ENCODE results near the gene DGKI.

Gene DGKI

GRCh38 chr7:137539111-137539715, 307.6 kb downstream of the DGKI start:
- Histone ChIP-seq H3K14ac (ENCODE audit: low read length) (no peak overlapping the region), H3K79me2 (ENCODE audit: control insufficient read depth, insufficient read depth, low read length, poor library complexity) (no peaks in the 10 kb centered on the region), H2AFZ (ENCODE audit: insufficient read depth, low read length, poor library complexity) (no peak overlapping the region), H3K4ac (ENCODE audit: low read depth, low read length) (no peak overlapping the region), H3K4me1 (ENCODE audit: control insufficient read depth in 1 of 2, insufficient read depth in 2 of 2, low read length in 2 of 2) (no peaks in the 10 kb centered on the region), H3K4me2 (ENCODE audit: low read length) (no peak overlapping the region), H4K12ac (ENCODE audit: low read depth, low read length) (no peak overlapping the region), H2BK5ac (ENCODE audit: low read depth, low read length, poor library complexity) (no peak overlapping the region), H3K4me3 (ENCODE audit: low read depth, low read length) (no peak overlapping the region), H3K23ac (ENCODE audit: low read length) (no peak overlapping the region), H3K9me3 (ENCODE audit: insufficient read depth, low read depth, low read length) (no peaks in the 10 kb centered on the region), H3K18ac (ENCODE audit: low read length) (no peak overlapping the region), H2BK12ac (ENCODE audit: low read length) (no peak overlapping the region), H4K8ac (ENCODE audit: low read depth, low read length) (no peak overlapping the region), H4K91ac (ENCODE audit: low read depth, low read length) (no peak overlapping the region), H3K27ac (ENCODE audit: low read depth, low read length) (no peak overlapping the region), H2BK120ac (ENCODE audit: insufficient read depth, low read length, poor library complexity) (no peak overlapping the region), H3K27me3 (ENCODE audit: insufficient read depth, low read length) (no peaks in the 10 kb centered on the region), H3K36me3 (ENCODE audit: control insufficient read depth in 1 of 2, insufficient read depth in 2 of 2, low read length in 2 of 2) (no peaks in the 10 kb centered on the region), H3K79me1 (ENCODE audit: low read length) (no peaks in the 10 kb centered on the region), H3K9ac (ENCODE audit: low read length) (no peak overlapping the region), H2AK5ac (ENCODE audit: low read length) (no peak overlapping the region)
- no CpG with 5 or more reads among the region's 3 CpGs for WGBS (ENCODE audit: extremely low coverage, insufficient coverage, insufficient read length)
- no peak for DNase-seq

GRCh38 chr7:137538361-137538762, 308.4 kb downstream of the DGKI start:
- no peaks in the 10 kb centered on the region for H3K9me3 ChIP-seq (ENCODE audit: insufficient read depth, low read depth, low read length)
- H2AK5ac ChIP-seq (ENCODE audit: low read length), result no peak overlapping the region
- no peak overlapping the region for H4K12ac ChIP-seq (ENCODE audit: low read depth, low read length)
- no peak overlapping the region for H3K27ac ChIP-seq (ENCODE audit: low read depth, low read length)
- DNase-seq, result no peak
- H4K91ac ChIP-seq (ENCODE audit: low read depth, low read length), result no peak overlapping the region
- H3K23ac ChIP-seq (ENCODE audit: low read length), result no peak overlapping the region
- no peaks in the 10 kb centered on the region for H3K79me2 ChIP-seq (ENCODE audit: control insufficient read depth, insufficient read depth, low read length, poor library complexity)
- H2AFZ ChIP-seq (ENCODE audit: insufficient read depth, low read length, poor library complexity), result no peak overlapping the region
- no peak overlapping the region for H3K9ac ChIP-seq (ENCODE audit: low read length)
- H3K79me1 ChIP-seq (ENCODE audit: low read length), result no peaks in the 10 kb centered on the region
- no peaks in the 10 kb centered on the region for H3K36me3 ChIP-seq (ENCODE audit: control insufficient read depth in 1 of 2, insufficient read depth in 2 of 2, low read length in 2 of 2)
- no peak overlapping the region for H2BK5ac ChIP-seq (ENCODE audit: low read depth, low read length, poor library complexity)
- no peak overlapping the region for H3K18ac ChIP-seq (ENCODE audit: low read length)
- H3K4me2 ChIP-seq (ENCODE audit: low read length), result no peak overlapping the region
- H3K4ac ChIP-seq (ENCODE audit: low read depth, low read length), result no peak overlapping the region
- H2BK12ac ChIP-seq (ENCODE audit: low read length), result no peak overlapping the region
- H2BK120ac ChIP-seq (ENCODE audit: insufficient read depth, low read length, poor library complexity), result no peak overlapping the region
- no peaks in the 10 kb centered on the region for H3K4me1 ChIP-seq (ENCODE audit: control insufficient read depth in 1 of 2, insufficient read depth in 2 of 2, low read length in 2 of 2)
- no peak overlapping the region for H3K14ac ChIP-seq (ENCODE audit: low read length)
- H4K8ac ChIP-seq (ENCODE audit: low read depth, low read length), result no peak overlapping the region
- no CpG with 5 or more reads among the region's 4 CpGs for WGBS (ENCODE audit: extremely low coverage, insufficient coverage, insufficient read length)
- no peaks in the 10 kb centered on the region for H3K27me3 ChIP-seq (ENCODE audit: insufficient read depth, low read length)
- H3K4me3 ChIP-seq (ENCODE audit: low read depth, low read length), result no peak overlapping the region

- no peak overlapping the region for H3K23ac ChIP-seq (ENCODE audit: low read length)
- H2BK5ac ChIP-seq (ENCODE audit: low read depth, low read length, poor library complexity), result no peak overlapping the region
- no peak overlapping the region for H2AK5ac ChIP-seq (ENCODE audit: low read length)
- no peaks in the 10 kb centered on the region for H3K79me1 ChIP-seq (ENCODE audit: low read length)
- H3K14ac ChIP-seq (ENCODE audit: low read length), result no peak overlapping the region
- H3K36me3 ChIP-seq (ENCODE audit: control insufficient read depth in 1 of 2, insufficient read depth in 2 of 2, low read length in 2 of 2), result no peaks in the 10 kb centered on the region
- no peak overlapping the region for H3K9ac ChIP-seq (ENCODE audit: low read length)
- DNase-seq, result no peak
- no peak overlapping the region for H2BK120ac ChIP-seq (ENCODE audit: insufficient read depth, low read length, poor library complexity)
- H3K27ac ChIP-seq (ENCODE audit: low read depth, low read length), result no peak overlapping the region
- no peak overlapping the region for H3K4me3 ChIP-seq (ENCODE audit: low read depth, low read length)
- no peaks in the 10 kb centered on the region for H3K27me3 ChIP-seq (ENCODE audit: insufficient read depth, low read length)
- no peak overlapping the region for H3K18ac ChIP-seq (ENCODE audit: low read length)
- no peaks in the 10 kb centered on the region for H3K79me2 ChIP-seq (ENCODE audit: control insufficient read depth, insufficient read depth, low read length, poor library complexity)
- no peak overlapping the region for H4K91ac ChIP-seq (ENCODE audit: low read depth, low read length)
- H3K4ac ChIP-seq (ENCODE audit: low read depth, low read length), result no peak overlapping the region
- WGBS (ENCODE audit: extremely low coverage, insufficient coverage, insufficient read length), result no CpG with 5 or more reads among the region's 6 CpGs
- H3K9me3 ChIP-seq (ENCODE audit: insufficient read depth, low read depth, low read length), result no peaks in the 10 kb centered on the region
- no peak overlapping the region for H3K4me2 ChIP-seq (ENCODE audit: low read length)
- H2BK12ac ChIP-seq (ENCODE audit: low read length), result no peak overlapping the region
- H4K8ac ChIP-seq (ENCODE audit: low read depth, low read length), result no peak overlapping the region
- no peak overlapping the region for H4K12ac ChIP-seq (ENCODE audit: low read depth, low read length)
- H3K4me1 ChIP-seq (ENCODE audit: control insufficient read depth in 1 of 2, insufficient read depth in 2 of 2, low read length in 2 of 2), result no peaks in the 10 kb centered on the region
- no peak overlapping the region for H2AFZ ChIP-seq (ENCODE audit: insufficient read depth, low read length, poor library complexity)
Observed at GRCh38 chr7:137535579-137535978, 311.2 kb downstream of the DGKI start.

GRCh38 chr7:137531671-137532070, 315.1 kb downstream of the DGKI start:
- Histone ChIP-seq H2BK120ac (ENCODE audit: insufficient read depth, low read length, poor library complexity) (no peak overlapping the region), H4K91ac (ENCODE audit: low read depth, low read length) (no peak overlapping the region), H3K9ac (ENCODE audit: low read length) (no peak overlapping the region), H3K9me3 (ENCODE audit: insufficient read depth, low read depth, low read length) (no peaks in the 10 kb centered on the region), H3K18ac (ENCODE audit: low read length) (no peak overlapping the region), H2AK5ac (ENCODE audit: low read length) (no peak overlapping the region), H3K27me3 (ENCODE audit: insufficient read depth, low read length) (no peaks in the 10 kb centered on the region), H3K4me3 (ENCODE audit: low read depth, low read length) (no peak overlapping the region), H3K79me2 (ENCODE audit: control insufficient read depth, insufficient read depth, low read length, poor library complexity) (no peaks in the 10 kb centered on the region), H2AFZ (ENCODE audit: insufficient read depth, low read length, poor library complexity) (no peak overlapping the region), H2BK5ac (ENCODE audit: low read depth, low read length, poor library complexity) (no peak overlapping the region), H3K4me2 (ENCODE audit: low read length) (no peak overlapping the region), H3K14ac (ENCODE audit: low read length) (no peak overlapping the region), H4K12ac (ENCODE audit: low read depth, low read length) (no peak overlapping the region), H3K79me1 (ENCODE audit: low read length) (no peaks in the 10 kb centered on the region), H3K4ac (ENCODE audit: low read depth, low read length) (no peak overlapping the region), H3K4me1 (ENCODE audit: control insufficient read depth in 1 of 2, insufficient read depth in 2 of 2, low read length in 2 of 2) (no peaks in the 10 kb centered on the region), H3K23ac (ENCODE audit: low read length) (no peak overlapping the region), H3K36me3 (ENCODE audit: control insufficient read depth in 1 of 2, insufficient read depth in 2 of 2, low read length in 2 of 2) (no peaks in the 10 kb centered on the region), H2BK12ac (ENCODE audit: low read length) (no peak overlapping the region), H3K27ac (ENCODE audit: low read depth, low read length) (no peak overlapping the region), H4K8ac (ENCODE audit: low read depth, low read length) (no peak overlapping the region)
- no CpG with 5 or more reads among the region's 4 CpGs for WGBS (ENCODE audit: extremely low coverage, insufficient coverage, insufficient read length)
- no peak for DNase-seq

All from trophoblast cell (in vitro differentiated cells and primary cell).